Astrocyte (in vitro differentiated cells and primary cell): Measurements from ENCODE around the gene SCAPER. TPM values are rescaled to one million over a fixed set of nuclear protein-coding genes. Genes with fewer than 3 reads are reported as not detected.

Experiments used
- DNase-seq: peaks from one replicate; pipeline ENCODE4 v3.0.0-alpha.2; 2010; ENCODE audit warnings: low read depth
- FAIRE-seq: peaks from 2 replicates; lab custom pipeline; 2011; peaks lifted over from hg19 to GRCh38; lab: Jason Lieb, UNC
- H2AFZ ChIP-seq: 2 replicates; pipeline ENCODE4 v1.6.0; 2012; ENCODE audit warnings: low read depth, low read length, inconsistent platforms
- H3K27ac ChIP-seq: 2 replicates; pipeline ENCODE4 v1.5.1; 2011; ENCODE audit warnings: low read depth, low read length, inconsistent platforms
- H3K27me3 ChIP-seq: 2 replicates; pipeline ENCODE4 v1.6.0; 2011; ENCODE audit warnings: low read length, inconsistent platforms; ENCODE audit not compliant: insufficient read depth
- H3K36me3 ChIP-seq: 2 replicates; pipeline ENCODE4 v1.5.1; 2011; ENCODE audit warnings: low read length, inconsistent platforms; ENCODE audit not compliant: insufficient read depth
- H3K4me1 ChIP-seq: 2 replicates; pipeline ENCODE4 v1.5.1; 2011; ENCODE audit warnings: low read length, inconsistent platforms; ENCODE audit not compliant: insufficient read depth
- H3K4me2 ChIP-seq: 2 replicates; pipeline ENCODE4 v1.6.0; 2012; ENCODE audit warnings: low read length, inconsistent platforms
- H3K4me3 ChIP-seq: 2 replicates; pipeline ENCODE4 v1.5.1; 2011; ENCODE audit warnings: low read depth, mild to moderate bottlenecking, low read length, inconsistent platforms; ENCODE audit not compliant: insufficient read depth
- H3K79me2 ChIP-seq: 2 replicates; pipeline ENCODE4 v1.6.0; 2012; ENCODE audit warnings: mild to moderate bottlenecking, low read length, inconsistent platforms; ENCODE audit not compliant: insufficient read depth
- H3K9ac ChIP-seq: 2 replicates; pipeline ENCODE4 v1.6.0; 2012; ENCODE audit warnings: mild to moderate bottlenecking, low read length, inconsistent platforms
- H3K9me3 ChIP-seq: 2 replicates; pipeline ENCODE4 v1.5.1; 2012; ENCODE audit warnings: low read depth, mild to moderate bottlenecking, low read length, inconsistent platforms; ENCODE audit not compliant: insufficient read depth
- H4K20me1 ChIP-seq: 2 replicates; pipeline ENCODE4 v1.6.0; 2012; ENCODE audit warnings: low read length, inconsistent platforms; ENCODE audit not compliant: insufficient read depth
- H3K27ac Mint-ChIP-seq: one replicate; pipeline ENCODE4 v1.8.0; 2021; ENCODE audit warnings: mild to moderate bottlenecking, mixed read lengths; ENCODE audit not compliant: unreplicated experiment
- H3K27me3 Mint-ChIP-seq: one replicate; pipeline ENCODE4 v1.8.0; 2021; ENCODE audit warnings: low read depth, mixed read lengths; ENCODE audit not compliant: unreplicated experiment
- H3K36me3 Mint-ChIP-seq: one replicate; pipeline ENCODE4 v1.8.0; 2021; ENCODE audit warnings: low read depth, mixed read lengths; ENCODE audit not compliant: unreplicated experiment
- H3K4me1 Mint-ChIP-seq: one replicate; pipeline ENCODE4 v1.8.0; 2021; ENCODE audit warnings: low read depth, mixed read lengths; ENCODE audit not compliant: unreplicated experiment
- H3K4me3 Mint-ChIP-seq: one replicate; pipeline ENCODE4 v1.8.0; 2021; ENCODE audit warnings: mild to moderate bottlenecking, moderate library complexity, mixed read lengths; ENCODE audit not compliant: unreplicated experiment
- H3K9me3 Mint-ChIP-seq: one replicate; pipeline ENCODE4 v1.8.0; 2021; ENCODE audit warnings: mild to moderate bottlenecking, mixed read lengths; ENCODE audit not compliant: unreplicated experiment
- EZH2 ChIP-seq: IDR thresholded peaks from 2 replicates; pipeline ENCODE4 v1.6.1; 2012; ENCODE audit warnings: mild to moderate bottlenecking, low read length, inconsistent platforms; ENCODE audit not compliant: insufficient read depth
- total RNA-seq: library from RNA; stranded (reverse); gene quantifications from 2 replicates; pipeline ENCODE4 v1.2.1, GENCODE V29; 2021
- TF ChIP-seq, protein P1 (sequence below): IDR thresholded peaks from 2 replicates; pipeline ENCODE4 v1.5.1; 2011; ENCODE audit warnings: low read depth, mild to moderate bottlenecking, inconsistent platforms, low read length, moderate library complexity; ENCODE audit not compliant: insufficient read depth

The SCAPER gene
- total RNA-seq, 1 donor from 2014 or later = 8.6 TPM

- Mint-ChIP-seq H3K36me3 (peaks cover 2% of the 10 kb centered on the region), H3K9me3 (no peaks in the 10 kb centered on the region), H3K4me3 (no peak overlapping the region), H3K27ac (no peak overlapping the region), H3K4me1 (no peaks in the 10 kb centered on the region), H3K27me3 (no peaks in the 10 kb centered on the region)
- H3K9me3 ChIP-seq = no peaks in the 10 kb centered on the region
- H4K20me1 ChIP-seq = no peaks in the 10 kb centered on the region
- no peaks in the 10 kb centered on the region for H3K4me1 ChIP-seq
- no peaks in the 10 kb centered on the region for H3K27me3 ChIP-seq
- H2AFZ ChIP-seq = no peak overlapping the region
- no peak overlapping the region for H3K4me2 ChIP-seq
- H3K27ac ChIP-seq = no peak overlapping the region
- TF ChIP-seq, protein P1, sequence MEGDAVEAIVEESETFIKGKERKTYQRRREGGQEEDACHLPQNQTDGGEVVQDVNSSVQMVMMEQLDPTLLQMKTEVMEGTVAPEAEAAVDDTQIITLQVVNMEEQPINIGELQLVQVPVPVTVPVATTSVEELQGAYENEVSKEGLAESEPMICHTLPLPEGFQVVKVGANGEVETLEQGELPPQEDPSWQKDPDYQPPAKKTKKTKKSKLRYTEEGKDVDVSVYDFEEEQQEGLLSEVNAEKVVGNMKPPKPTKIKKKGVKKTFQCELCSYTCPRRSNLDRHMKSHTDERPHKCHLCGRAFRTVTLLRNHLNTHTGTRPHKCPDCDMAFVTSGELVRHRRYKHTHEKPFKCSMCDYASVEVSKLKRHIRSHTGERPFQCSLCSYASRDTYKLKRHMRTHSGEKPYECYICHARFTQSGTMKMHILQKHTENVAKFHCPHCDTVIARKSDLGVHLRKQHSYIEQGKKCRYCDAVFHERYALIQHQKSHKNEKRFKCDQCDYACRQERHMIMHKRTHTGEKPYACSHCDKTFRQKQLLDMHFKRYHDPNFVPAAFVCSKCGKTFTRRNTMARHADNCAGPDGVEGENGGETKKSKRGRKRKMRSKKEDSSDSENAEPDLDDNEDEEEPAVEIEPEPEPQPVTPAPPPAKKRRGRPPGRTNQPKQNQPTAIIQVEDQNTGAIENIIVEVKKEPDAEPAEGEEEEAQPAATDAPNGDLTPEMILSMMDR = no peak
- no peak for TF ChIP-seq EZH2
- no peaks in the 10 kb centered on the region for H3K36me3 ChIP-seq
- H3K79me2 ChIP-seq = no peaks in the 10 kb centered on the region
- FAIRE-seq (no peak), DNase-seq (no peak)
- no peak overlapping the region for H3K4me3 ChIP-seq
- no peak overlapping the region for H3K9ac ChIP-seq
These were observed 520.7 kb downstream of the SCAPER start for GRCh38 chr15:76384409-76384808.

GRCh38 chr15:76382987-76383728 lies 522.0 kb downstream of the SCAPER start:
- no peak overlapping the region for H3K4me3 Mint-ChIP-seq
- Histone ChIP-seq H2AFZ (no peak overlapping the region), H3K36me3 (no peaks in the 10 kb centered on the region), H3K9me3 (no peaks in the 10 kb centered on the region), H3K79me2 (no peaks in the 10 kb centered on the region), H3K4me2 (no peak overlapping the region), H4K20me1 (no peaks in the 10 kb centered on the region), H3K27me3 (no peaks in the 10 kb centered on the region), H3K27ac (no peak overlapping the region), H3K4me1 (no peaks in the 10 kb centered on the region), H3K4me3 (no peak overlapping the region), H3K9ac (no peak overlapping the region)
- H3K9me3 Mint-ChIP-seq = no peaks in the 10 kb centered on the region
- DNase-seq = no peak
- no peaks in the 10 kb centered on the region for H3K4me1 Mint-ChIP-seq
- no peaks in the 10 kb centered on the region for H3K27me3 Mint-ChIP-seq
- TF ChIP-seq, protein P1 = no peak
- no peak for TF ChIP-seq EZH2
- H3K27ac Mint-ChIP-seq = no peak overlapping the region
- FAIRE-seq = no peak
- H3K36me3 Mint-ChIP-seq = no peaks in the 10 kb centered on the region

GRCh38 chr15:76381366-76381765 lies 523.8 kb downstream of the SCAPER start:
- H3K27me3 ChIP-seq = no peaks in the 10 kb centered on the region
- TF ChIP-seq, protein P1 = no peak
- no peak for TF ChIP-seq EZH2
- no peak for FAIRE-seq
- H3K9me3 Mint-ChIP-seq = no peaks in the 10 kb centered on the region
- H3K4me1 Mint-ChIP-seq = peaks cover 2% of the 10 kb centered on the region
- no peaks in the 10 kb centered on the region for H3K27me3 Mint-ChIP-seq
- H3K36me3 ChIP-seq = no peaks in the 10 kb centered on the region
- no peaks in the 10 kb centered on the region for H4K20me1 ChIP-seq
- H3K9me3 ChIP-seq = no peaks in the 10 kb centered on the region
- no peak overlapping the region for H3K4me3 Mint-ChIP-seq
- H3K36me3 Mint-ChIP-seq = no peaks in the 10 kb centered on the region
- no peak overlapping the region for H3K4me3 ChIP-seq
- no peak overlapping the region for H3K4me2 ChIP-seq
- H2AFZ ChIP-seq = no peak overlapping the region
- H3K27ac Mint-ChIP-seq = no peak overlapping the region
- H3K9ac ChIP-seq = no peak overlapping the region
- no peak for DNase-seq
- no peaks in the 10 kb centered on the region for H3K4me1 ChIP-seq
- no peaks in the 10 kb centered on the region for H3K79me2 ChIP-seq
- no peak overlapping the region for H3K27ac ChIP-seq
